K562 (cell line): Measurements from ENCODE around the gene MACROD2. TPM values are rescaled to one million over a fixed set of nuclear protein-coding genes. Genes with fewer than 3 reads are reported as not detected.

ENCODE experiments used
- ATAC-seq: fragments of 200-7000 bp; cut with Tn5 transposase; 3 replicates; pipeline ENCODE4 v1.9.1; 2020; ENCODE audit warnings: moderate library complexity
- BruUV-seq: library from RNA; stranded (reverse); fragments of 400-500 nt; replicated peaks from 2 replicates; lab custom pipeline; 2021; lab: Mats Ljungman, UMichigan
- CTCF ChIA-PET: fragments of 300-600 bp; formaldehyde crosslinking; extraction: SDS; loops from one replicate; lab custom pipeline; 2021; ENCODE audit warnings: low intra/inter-chr PET ratio; lab: Yijun Ruan, JAX
- POLR2A ChIA-PET: fragments of 300-600, 350-650 bp; sonication (Branson Sonifier 250); formaldehyde crosslinking; extraction: SDS; loops from one replicate; lab custom pipeline; 2021; ENCODE audit warnings: antibody characterized with exemption, inconsistent platforms; lab: Yijun Ruan, JAX
- DNase-seq, 4 experiments: peaks; one replicate each; pipeline versions ENCODE4 v3.0.0 to v3.0.0-alpha.2; 2011 to 2018; ENCODE audit warnings: low spot score in 3 of 4, mixed read lengths in 3 of 4; ENCODE audit errors: extremely low read depth in 1 of 4
- FAIRE-seq: peaks from 2 replicates; lab custom pipeline; 2011; peaks lifted over from hg19 to GRCh38; lab: Jason Lieb, UNC
- H2AFZ ChIP-seq: 2 replicates; pipeline ENCODE4 v1.6.0; 2011; ENCODE audit warnings: low read depth, low read length, control low read depth, inconsistent platforms
- H3K27ac ChIP-seq: fragments of 200-600 bp; 3 replicates; pipeline ENCODE4 v1.8.0; 2011; ENCODE audit warnings: low read depth, mild to moderate bottlenecking, control low read depth, inconsistent platforms, low read length, moderate library complexity, mixed read lengths; ENCODE audit errors: extremely low read depth
- H3K27me3 ChIP-seq, 2 experiments: fragments of 300-600 bp in 1 of 2; 2 replicates in 1 of 2; 3 replicates in 1 of 2; pipeline versions ENCODE4 v1.6.0 to v1.8.0; 2011; ENCODE audit warnings: inconsistent platforms in 2 of 2, low read length in 2 of 2, mild to moderate bottlenecking in 1 of 2, mixed read lengths in 1 of 2, moderate library complexity in 1 of 2; ENCODE audit not compliant: control insufficient read depth in 2 of 2, insufficient read depth in 2 of 2
- H3K36me3 ChIP-seq: fragments of 300-600 bp; 3 replicates; pipeline ENCODE4 v1.8.0; 2011; ENCODE audit warnings: mild to moderate bottlenecking, low read length, inconsistent platforms; ENCODE audit not compliant: control insufficient read depth, insufficient read depth
- H3K4me1 ChIP-seq, 2 experiments: fragments of 200-600 bp in 1 of 2; replicated peaks in 1 of 2; 2 replicates in 1 of 2; 3 replicates in 1 of 2; pipeline versions ENCODE4 v1.5.1 to v1.8.0; 2011; ENCODE audit warnings: inconsistent platforms in 2 of 2, low read length in 2 of 2, mild to moderate bottlenecking in 1 of 2, mixed read lengths in 1 of 2, moderate library complexity in 1 of 2; ENCODE audit not compliant: control insufficient read depth in 2 of 2, insufficient read depth in 2 of 2
- H3K4me2 ChIP-seq: 2 replicates; pipeline ENCODE4 v1.6.1; 2011; ENCODE audit warnings: low read length, control low read depth, inconsistent platforms, mixed read lengths; ENCODE audit not compliant: insufficient read depth
- H3K4me3 ChIP-seq: fragments of 200-600 bp; sonication (generic), shearing (Covaris generic); 2 replicates; pipeline ENCODE4 v1.5.1; 2016; ENCODE audit warnings: control low read depth, inconsistent platforms
- H3K79me2 ChIP-seq: fragments of 200-600 bp; 3 replicates; pipeline ENCODE4 v1.8.0; 2011; ENCODE audit warnings: low read length, inconsistent platforms; ENCODE audit not compliant: control insufficient read depth, insufficient read depth
- H3K9ac ChIP-seq, 2 experiments: 2 replicates each; pipeline versions ENCODE4 v1.6.0 to v1.6.1; 2011; ENCODE audit warnings: low read depth in 2 of 2, low read length in 2 of 2, control low read depth in 1 of 2, inconsistent platforms in 1 of 2, mild to moderate bottlenecking in 1 of 2, mixed read lengths in 1 of 2; ENCODE audit not compliant: insufficient read depth in 1 of 2
- H3K9me1 ChIP-seq: one replicate; pipeline ENCODE4 v1.6.0; 2011; ENCODE audit warnings: inconsistent platforms, mild to moderate bottlenecking, low read length, moderate library complexity; ENCODE audit not compliant: control insufficient read depth, insufficient read depth
- H3K9me3 ChIP-seq: replicated peaks from 2 replicates; pipeline ENCODE4 v1.5.1; 2011; ENCODE audit warnings: low read depth, low read length, inconsistent platforms; ENCODE audit not compliant: control insufficient read depth, insufficient read depth
- H4K20me1 ChIP-seq: replicated peaks from 2 replicates; pipeline ENCODE4 v1.6.1; 2011; ENCODE audit warnings: low read length, inconsistent platforms, mixed read lengths; ENCODE audit not compliant: control insufficient read depth, insufficient read depth
- EHMT2 ChIP-seq: fragments of 450-650 bp; IDR thresholded peaks from 2 replicates; pipeline ENCODE4 v1.6.1; 2018; ENCODE audit warnings: antibody characterized with exemption
- ELK1 ChIP-seq: sonication (generic); formaldehyde crosslinking; IDR thresholded peaks from 2 replicates; pipeline ENCODE4 v1.8.1; 2022; ENCODE audit warnings: missing genetic modification reagents
- ERF ChIP-seq: fragments of 450-650 bp; formaldehyde crosslinking; IDR thresholded peaks from 2 replicates; pipeline ENCODE4 v1.4.0; 2020; ENCODE audit warnings: mild to moderate bottlenecking, mixed read lengths
- GATAD2A ChIP-seq: fragments of 450-650 bp; IDR thresholded peaks from 2 replicates; pipeline ENCODE4 v1.6.1; 2017
- HDGF ChIP-seq: fragments of 450-650 bp; IDR thresholded peaks from 2 replicates; pipeline ENCODE4 v1.6.1; 2016
- JUN ChIP-seq, 2 experiments: sonication (generic) in 1 of 2; formaldehyde crosslinking in 1 of 2; IDR thresholded peaks; 2 replicates each; pipeline versions ENCODE4 v1.6.1 to v1.8.0; 2012 to 2022; ENCODE audit warnings: borderline replicate concordance in 2 of 2, mild to moderate bottlenecking in 2 of 2, improper control_type of control experiment in 1 of 2, low read depth in 1 of 2, low read length in 1 of 2, missing genetic modification reagents in 1 of 2
- NCOA2 ChIP-seq, 2 experiments: fragments of 450-650 bp; IDR thresholded peaks; 2 replicates each; pipeline ENCODE4 v1.6.1; 2018; ENCODE audit warnings: mild to moderate bottlenecking in 2 of 2, moderate library complexity in 1 of 2; ENCODE audit not compliant: partially characterized antibody in 2 of 2
- NR4A1 ChIP-seq, 2 experiments: fragments of 250-450 bp in 1 of 2; fragments of 450-650 bp in 1 of 2; sonication (Bioruptor Pico) in 1 of 2; IDR thresholded peaks; 2 replicates each; pipeline versions ENCODE4 v1.4.0 to v1.6.1; 2016 to 2020; ENCODE audit warnings: mild to moderate bottlenecking in 2 of 2, missing compliant biosample characterization in 1 of 2, missing genetic modification characterization in 1 of 2, moderate library complexity in 1 of 2
- NUFIP1 ChIP-seq: fragments of 450-650 bp; IDR thresholded peaks from 2 replicates; pipeline ENCODE4 v1.6.1; 2018; ENCODE audit not compliant: partially characterized antibody
- POLR2A ChIP-seq: fragments of 450-650 bp; conservative IDR thresholded peaks from 2 replicates; pipeline ENCODE4 v1.6.1; 2016
- SMARCB1 ChIP-seq: IDR thresholded peaks from 2 replicates; pipeline ENCODE4 v1.6.1; 2011; ENCODE audit warnings: improper control_type of control experiment, low read depth; ENCODE audit not compliant: insufficient read length
- TCF3 ChIP-seq: sonication (generic); formaldehyde crosslinking; IDR thresholded peaks from 2 replicates; pipeline ENCODE4 v1.4.0; 2020; ENCODE audit warnings: mild to moderate bottlenecking, missing genetic modification reagents
- ZNF431 ChIP-seq: sonication (generic); formaldehyde crosslinking; IDR thresholded peaks from 2 replicates; pipeline ENCODE4 v1.8.0; 2022; ENCODE audit warnings: mild to moderate bottlenecking, missing genetic modification reagents
- ZNF778 ChIP-seq: fragments of 450-650 bp; formaldehyde crosslinking; IDR thresholded peaks from 2 replicates; pipeline ENCODE4 v1.4.0; 2020; ENCODE audit warnings: mild to moderate bottlenecking, moderate library complexity
- in situ Hi-C: fragments of 300-500 bp; cut with MboI; formaldehyde crosslinking; loops from 4 replicates; pipeline ENCODE4 v1.15.0; 2018; ENCODE audit warnings: inconsistent platforms, mixed read lengths
- intact Hi-C: fragments of 100-400 bp; cut with micrococcal nuclease; formaldehyde crosslinking; loops from 2 replicates; pipeline ENCODE4 v1.14.2; 2022
- polyA plus RNA-seq, 8 experiments: library from polyadenylated mRNA; depleted of rRNA in 4 of 8; stranded (reverse) in 5 of 8; unstranded in 3 of 8; fragments of >200 nt; fragmentation: Nextera tagmentation in 2 of 8; fragmentation: Illumina TruSeq in 1 of 8; extraction: Ambion mirVana in 2 of 8; extraction: Trizol in 1 of 8; gene quantifications; 2 replicates each; pipeline versions ENCODE4 v1.2.1 to v1.2.3, GENCODE V29; 2011 to 2014; ENCODE audit warnings: inconsistent platforms in 1 of 8, missing spikeins in 1 of 8
- total RNA-seq, 7 experiments: library from RNA; depleted of rRNA in 6 of 7; stranded (reverse); fragments of >200 nt in 6 of 7; fragmentation: Illumina TruSeq in 2 of 7; extraction: Trizol in 2 of 7; gene quantifications; 2 replicates each; pipeline versions ENCODE4 v1.2.1 to v1.2.3, GENCODE V29; 2011 to 2021; ENCODE audit warnings: low replicate concordance in 1 of 7

MACROD2 gene
- total and polyA plus RNA-seq, 9 of the 15 experiments (the other 6 are each of a cell fraction or from before 2014, with no cell fraction given), result not detected

- intact Hi-C loops, result loop anchor here (5.0 kb wide), 1 partner anchor 771 kb away; no protein-coding TSS in a partner anchor
- no peak for TF ChIP-seq ZNF778 (CRISPR knock-in tag)
- no peak for TF ChIP-seq POLR2A
- TF ChIP-seq SMARCB1, result no peak
- TF ChIP-seq ZNF431 (CRISPR knock-in tag), result no peak
- no peak for TF ChIP-seq JUN (IDR thresholded peaks at IDR 0.05; ENCODE audit: borderline replicate concordance, low read depth, low read length)
- no peak for TF ChIP-seq JUN (CRISPR knock-in tag; IDR thresholded peaks at IDR 0.05; ENCODE audit: borderline replicate concordance)
- no peak for TF ChIP-seq NCOA2 (IDR thresholded peaks at IDR 0.05; ENCODE audit: partially characterized antibody in 2 of 2)
- TF ChIP-seq HDGF, result no peak
- TF ChIP-seq TCF3 (CRISPR knock-in tag), result no peak
- TF ChIP-seq EHMT2, result no peak
- TF ChIP-seq GATAD2A, result no peak
- TF ChIP-seq NUFIP1, result no peak
- no peak for TF ChIP-seq ELK1 (CRISPR knock-in tag)
- no peak for TF ChIP-seq ERF (CRISPR knock-in tag)
- no peak for TF ChIP-seq NR4A1 (CRISPR knock-in tag; IDR thresholded peaks at IDR 0.05)
- TF ChIP-seq NR4A1 (tag; IDR thresholded peaks at IDR 0.05), result no peak
- H3K36me3 ChIP-seq, result no peaks in the 10 kb centered on the region
- H4K20me1 ChIP-seq, result no peaks in the 10 kb centered on the region
- H3K4me3 ChIP-seq, result no peak overlapping the region
- H3K9ac ChIP-seq, result no peak overlapping the region
- H3K79me2 ChIP-seq, result no peaks in the 10 kb centered on the region
- no peaks in the 10 kb centered on the region for H3K9me3 ChIP-seq
- FAIRE-seq (no peak), ATAC-seq (no peak), DNase-seq (no peak)
- H3K4me1 ChIP-seq, result no peaks in the 10 kb centered on the region
- H3K27me3 ChIP-seq, result no peaks in the 10 kb centered on the region
- ChIA-PET POLR2A (no interaction called here), CTCF (no interaction called here)
- no peak overlapping the region for H3K4me2 ChIP-seq
- H2AFZ ChIP-seq, result no peak overlapping the region
- H3K27ac ChIP-seq, result no peak overlapping the region
- in situ Hi-C loops, result loop anchor here (25.0 kb wide), 1 partner anchor 1056 kb away; no protein-coding TSS in a partner anchor
- no TSS peak for BruUV-seq
- no peaks in the 10 kb centered on the region for H3K9me1 ChIP-seq
These were observed 1711.4 kb downstream of the MACROD2 start for GRCh38 chr20:15706719-15707118.
